Activated CD8-positive, alpha-beta memory T cell treated with anti-CD3 and anti-CD28 coated beads, Interleukin-2, amount 50 U/mL, for 1 hour (primary cell): Measurements from ENCODE around the gene SERTAD1.

Experiments used
- DNase-seq: peaks from one replicate; pipeline ENCODE4 v3.0.0-alpha.2; 2020; ENCODE audit errors: extremely low read depth

The SERTAD1 gene

DNA sequence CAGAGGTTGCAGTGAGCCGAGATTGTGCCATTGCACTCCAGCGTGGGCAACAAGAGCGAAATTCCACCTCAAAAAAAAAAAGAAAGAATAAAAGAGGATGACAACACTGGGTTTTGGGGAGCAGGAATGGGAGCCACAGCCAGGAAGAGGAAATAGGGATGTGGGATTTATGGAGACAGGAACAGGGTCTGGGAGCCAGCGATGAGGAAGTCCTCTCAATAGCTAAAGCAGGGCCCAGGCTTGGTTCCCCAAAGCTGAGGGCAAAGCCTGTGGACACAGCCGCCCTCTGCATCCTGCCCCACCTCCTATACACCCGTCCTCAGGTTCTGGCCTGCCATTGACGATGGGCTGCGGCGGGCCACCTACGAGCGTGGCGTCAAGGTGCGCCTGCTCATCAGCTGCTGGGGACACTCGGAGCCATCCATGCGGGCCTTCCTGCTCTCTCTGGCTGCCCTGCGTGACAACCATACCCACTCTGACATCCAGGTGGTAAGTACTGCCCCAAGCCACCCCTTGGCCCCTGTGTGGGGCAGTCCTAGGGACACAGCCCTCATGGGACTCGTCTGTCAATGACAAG, 49.4 kb downstream of the SERTAD1 start:
- no peak for DNase-seq

DNA sequence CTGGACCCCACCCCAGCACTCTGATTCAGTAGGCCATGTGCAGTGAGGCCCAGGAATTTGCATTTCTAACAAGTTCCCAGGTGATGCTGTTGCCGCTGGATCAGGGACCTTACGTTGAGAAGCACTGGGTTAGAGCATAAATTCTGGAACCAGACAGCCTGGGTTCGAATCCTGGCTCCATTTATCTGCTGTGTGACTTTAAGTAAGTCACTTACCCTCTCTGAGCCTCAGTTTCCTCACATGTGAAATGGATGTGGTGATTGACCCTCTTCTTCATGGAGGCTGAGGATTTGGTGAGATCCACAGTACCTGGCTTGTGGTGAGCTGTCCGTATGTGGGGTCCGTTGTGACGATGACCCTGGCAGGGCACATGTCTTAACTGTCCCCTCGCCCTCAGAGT, 51.7 kb downstream of the SERTAD1 start:
- DNase-seq, result no peak

DNA sequence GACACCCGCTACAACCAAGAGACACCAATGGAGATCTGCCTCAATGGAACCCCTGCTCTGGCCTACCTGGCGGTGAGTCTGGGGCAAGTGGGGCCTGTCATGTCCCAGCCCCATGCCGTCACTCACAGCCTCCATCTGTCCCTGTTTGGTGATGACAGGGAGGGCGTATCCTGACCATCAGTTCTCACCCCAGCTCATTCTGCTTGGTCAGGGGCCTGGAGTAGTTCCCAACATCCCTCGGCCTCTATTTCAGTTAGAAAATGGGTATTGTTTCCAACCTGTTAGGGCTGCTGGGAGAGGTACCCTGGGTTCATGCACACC, 54.0 kb downstream of the SERTAD1 start:
- no peak for DNase-seq
